Measurements from ENCODE around the gene FBXW12.

FBXW12 gene

DNA sequence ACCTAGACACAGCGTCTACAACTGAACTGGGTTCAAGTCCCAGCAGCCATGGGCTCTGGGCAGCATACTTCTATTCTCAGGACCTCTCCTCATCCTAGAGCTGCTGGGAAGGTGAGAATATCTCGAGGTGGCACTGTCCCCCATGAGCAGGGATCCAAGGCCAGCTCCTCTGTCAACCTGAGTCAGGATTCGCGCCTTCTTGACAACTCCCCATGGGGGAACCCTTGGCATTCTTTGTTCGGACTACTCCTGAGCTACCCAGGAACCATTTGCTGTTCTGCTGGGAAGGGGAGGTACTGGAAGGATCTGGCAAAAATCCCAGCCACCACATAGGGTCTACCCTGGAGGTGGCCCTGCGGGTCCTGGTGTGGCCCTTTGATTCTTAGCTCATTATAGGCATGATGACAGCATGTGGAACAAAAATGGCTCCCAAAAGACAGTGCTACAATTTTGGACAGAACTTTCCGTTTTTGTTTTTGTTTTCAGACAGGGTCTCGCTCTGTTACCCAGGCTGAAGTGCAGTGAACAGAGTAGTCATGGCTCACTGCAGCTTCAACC lies 35.6 kb downstream of the FBXW12 start:
- H3K4me3 ChIP-seq (ENCODE audit: insufficient read depth, low read length, poor library complexity, severe bottlenecking) = no peak overlapping the region
- no peaks in the 10 kb centered on the region for H3K27me3 ChIP-seq (ENCODE audit: low read length)
- H3K27ac ChIP-seq (ENCODE audit: low read depth, low read length) = no peak overlapping the region
- no peaks in the 10 kb centered on the region for H3K36me3 ChIP-seq (ENCODE audit: low read length)
- H3K9me2 ChIP-seq (replicated peaks; ENCODE audit: insufficient read depth, low read length) = no peaks in the 10 kb centered on the region
- no peak overlapping the region for H2AFZ ChIP-seq (ENCODE audit: low read depth, low read length, severe bottlenecking)
- no peak overlapping the region for H3K4me2 ChIP-seq (ENCODE audit: low read depth, low read length, poor library complexity, severe bottlenecking)
- no peaks in the 10 kb centered on the region for H3F3A ChIP-seq (ENCODE audit: insufficient read depth)
- H3K9me3 ChIP-seq (ENCODE audit: insufficient read depth, low read length) = no peaks in the 10 kb centered on the region
- H4K20me1 ChIP-seq (ENCODE audit: low read depth, low read length) = no peaks in the 10 kb centered on the region
- no peak overlapping the region for H3K9ac ChIP-seq (ENCODE audit: low read length)
- no peak for TF ChIP-seq EZH2phosphoT487 (conservative IDR thresholded peaks at IDR 0.05; ENCODE audit: low read length)
- TF ChIP-seq, protein P1, sequence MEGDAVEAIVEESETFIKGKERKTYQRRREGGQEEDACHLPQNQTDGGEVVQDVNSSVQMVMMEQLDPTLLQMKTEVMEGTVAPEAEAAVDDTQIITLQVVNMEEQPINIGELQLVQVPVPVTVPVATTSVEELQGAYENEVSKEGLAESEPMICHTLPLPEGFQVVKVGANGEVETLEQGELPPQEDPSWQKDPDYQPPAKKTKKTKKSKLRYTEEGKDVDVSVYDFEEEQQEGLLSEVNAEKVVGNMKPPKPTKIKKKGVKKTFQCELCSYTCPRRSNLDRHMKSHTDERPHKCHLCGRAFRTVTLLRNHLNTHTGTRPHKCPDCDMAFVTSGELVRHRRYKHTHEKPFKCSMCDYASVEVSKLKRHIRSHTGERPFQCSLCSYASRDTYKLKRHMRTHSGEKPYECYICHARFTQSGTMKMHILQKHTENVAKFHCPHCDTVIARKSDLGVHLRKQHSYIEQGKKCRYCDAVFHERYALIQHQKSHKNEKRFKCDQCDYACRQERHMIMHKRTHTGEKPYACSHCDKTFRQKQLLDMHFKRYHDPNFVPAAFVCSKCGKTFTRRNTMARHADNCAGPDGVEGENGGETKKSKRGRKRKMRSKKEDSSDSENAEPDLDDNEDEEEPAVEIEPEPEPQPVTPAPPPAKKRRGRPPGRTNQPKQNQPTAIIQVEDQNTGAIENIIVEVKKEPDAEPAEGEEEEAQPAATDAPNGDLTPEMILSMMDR (IDR thresholded peaks at IDR 0.05; ENCODE audit: insufficient read depth, low read length, poor library complexity, severe bottlenecking) = no peak
- no peaks in the 10 kb centered on the region for H3K79me2 ChIP-seq (ENCODE audit: insufficient read depth, low read length)

DNA sequence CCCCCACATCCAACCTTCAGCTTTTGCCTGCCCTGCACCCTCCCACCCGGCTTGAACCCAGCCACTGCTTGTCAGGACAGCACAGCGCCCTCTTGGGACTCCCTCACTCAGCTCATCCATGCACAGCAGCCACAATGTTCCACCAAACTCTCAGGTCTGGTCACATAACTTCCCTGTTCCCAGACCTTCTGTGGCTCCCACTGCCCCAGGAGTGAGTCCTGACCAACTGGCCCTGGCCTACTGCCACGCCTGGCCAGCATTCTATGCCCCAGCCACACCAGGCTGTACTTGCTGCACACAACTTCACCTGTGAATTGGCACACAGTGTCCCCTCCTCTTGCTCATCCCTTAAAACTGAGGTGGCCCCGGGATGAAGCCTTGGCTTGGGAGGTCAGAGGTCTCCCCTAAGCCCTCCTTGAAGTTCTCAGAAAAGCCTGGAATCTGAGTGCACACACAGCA lies 36.8 kb downstream of the FBXW12 start:
- no peak overlapping the region for H3K27ac ChIP-seq (ENCODE audit: low read depth, low read length)
- no peaks in the 10 kb centered on the region for H3F3A ChIP-seq (ENCODE audit: insufficient read depth)
- H3K9me2 ChIP-seq (replicated peaks; ENCODE audit: insufficient read depth, low read length) = no peaks in the 10 kb centered on the region
- H3K9ac ChIP-seq (ENCODE audit: low read length) = no peak overlapping the region
- H4K20me1 ChIP-seq (ENCODE audit: low read depth, low read length) = no peaks in the 10 kb centered on the region
- no peak overlapping the region for H3K4me3 ChIP-seq (ENCODE audit: insufficient read depth, low read length, poor library complexity, severe bottlenecking)
- no peaks in the 10 kb centered on the region for H3K9me3 ChIP-seq (ENCODE audit: insufficient read depth, low read length)
- no peak for TF ChIP-seq EZH2phosphoT487 (conservative IDR thresholded peaks at IDR 0.05; ENCODE audit: low read length)
- TF ChIP-seq, protein P1 (IDR thresholded peaks at IDR 0.05; ENCODE audit: insufficient read depth, low read length, poor library complexity, severe bottlenecking) = no peak
- no peaks in the 10 kb centered on the region for H3K36me3 ChIP-seq (ENCODE audit: low read length)
- no peaks in the 10 kb centered on the region for H3K27me3 ChIP-seq (ENCODE audit: low read length)
- H2AFZ ChIP-seq (ENCODE audit: low read depth, low read length, severe bottlenecking) = no peak overlapping the region
- H3K4me2 ChIP-seq (ENCODE audit: low read depth, low read length, poor library complexity, severe bottlenecking) = no peak overlapping the region
- H3K79me2 ChIP-seq (ENCODE audit: insufficient read depth, low read length) = no peaks in the 10 kb centered on the region

DNA sequence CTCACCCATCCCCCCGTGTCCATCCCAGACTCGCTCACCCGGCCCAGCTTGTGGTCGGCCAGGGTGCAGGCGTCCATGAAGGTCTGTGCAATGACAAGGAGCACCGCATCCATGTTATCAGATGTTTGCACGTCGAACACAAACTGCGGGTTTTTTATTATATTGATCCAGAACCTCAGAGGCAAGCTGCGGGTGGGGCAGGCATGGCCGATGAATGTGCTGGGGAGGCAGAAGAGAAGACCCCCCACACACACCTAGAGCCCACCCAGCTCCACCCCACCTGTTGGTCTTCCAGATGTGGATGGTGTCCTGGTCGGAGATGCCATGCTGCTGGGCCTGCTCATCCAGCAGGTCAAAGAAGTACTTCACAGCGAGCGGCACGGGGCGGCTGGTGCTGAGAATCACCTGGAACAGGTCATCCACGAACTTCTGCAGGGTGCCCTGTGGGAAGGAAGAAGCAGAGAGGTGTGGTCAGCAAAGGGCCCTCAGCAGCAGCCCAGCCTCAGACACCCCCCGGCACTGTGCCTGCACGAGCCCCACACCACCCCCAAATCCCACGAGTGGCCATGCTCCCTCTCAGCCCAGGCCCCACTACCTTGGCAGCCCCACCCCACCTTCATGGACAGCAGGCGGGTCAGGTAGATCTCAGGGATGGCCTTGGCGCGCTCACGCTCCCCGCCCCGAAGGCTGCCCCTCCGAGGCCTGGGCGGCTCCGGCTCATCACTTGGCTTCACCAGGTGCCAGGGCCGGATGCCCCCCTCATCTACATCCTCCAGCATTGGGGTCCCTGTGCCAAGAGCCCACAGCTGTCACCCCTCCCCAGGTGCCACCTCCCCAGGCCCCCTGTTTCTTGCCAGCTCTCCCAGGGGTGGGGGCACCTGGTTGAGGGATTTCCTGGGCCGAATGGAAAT lies 37.5 kb downstream of the FBXW12 start:
- Histone ChIP-seq H3K9ac (ENCODE audit: low read length) (no peak overlapping the region), H3K4me2 (ENCODE audit: low read depth, low read length, poor library complexity, severe bottlenecking) (no peak overlapping the region), H4K20me1 (ENCODE audit: low read depth, low read length) (no peaks in the 10 kb centered on the region), H3K36me3 (ENCODE audit: low read length) (no peaks in the 10 kb centered on the region), H3K9me3 (ENCODE audit: insufficient read depth, low read length) (no peaks in the 10 kb centered on the region), H3K27me3 (ENCODE audit: low read length) (no peaks in the 10 kb centered on the region), H3K4me3 (ENCODE audit: insufficient read depth, low read length, poor library complexity, severe bottlenecking) (no peak overlapping the region), H2AFZ (ENCODE audit: low read depth, low read length, severe bottlenecking) (no peak overlapping the region), H3F3A (ENCODE audit: insufficient read depth) (no peaks in the 10 kb centered on the region), H3K9me2 (replicated peaks; ENCODE audit: insufficient read depth, low read length) (no peaks in the 10 kb centered on the region), H3K27ac (ENCODE audit: low read depth, low read length) (no peak overlapping the region), H3K79me2 (ENCODE audit: insufficient read depth, low read length) (no peaks in the 10 kb centered on the region)
- TF ChIP-seq, protein P1 (IDR thresholded peaks at IDR 0.05; ENCODE audit: insufficient read depth, low read length, poor library complexity, severe bottlenecking) = no peak
- TF ChIP-seq EZH2phosphoT487 (conservative IDR thresholded peaks at IDR 0.05; ENCODE audit: low read length) = no peak

All from SU-DHL-6 (cell line).